K562 (cell line): ENCODE data around the gene ITPR3. TPM values are rescaled to one million over a fixed set of nuclear protein-coding genes. Genes with fewer than 3 reads are reported as not detected.

Source experiments
- ATAC-seq: fragments of 200-7000 bp; cut with Tn5 transposase; 3 replicates; pipeline ENCODE4 v1.9.1; 2020; ENCODE audit warnings: moderate library complexity
- BruUV-seq: library from RNA; stranded (reverse); fragments of 400-500 nt; replicated peaks from 2 replicates; lab custom pipeline; 2021; lab: Mats Ljungman, UMichigan
- CTCF ChIA-PET: fragments of 300-600 bp; formaldehyde crosslinking; extraction: SDS; loops from one replicate; lab custom pipeline; 2021; ENCODE audit warnings: low intra/inter-chr PET ratio; lab: Yijun Ruan, JAX
- POLR2A ChIA-PET: fragments of 300-600, 350-650 bp; sonication (Branson Sonifier 250); formaldehyde crosslinking; extraction: SDS; loops from one replicate; lab custom pipeline; 2021; ENCODE audit warnings: antibody characterized with exemption, inconsistent platforms; lab: Yijun Ruan, JAX
- DNase-seq, 4 experiments: peaks; one replicate each; pipeline versions ENCODE4 v3.0.0 to v3.0.0-alpha.2; 2011 to 2018; ENCODE audit warnings: low spot score in 3 of 4, mixed read lengths in 3 of 4; ENCODE audit errors: extremely low read depth in 1 of 4
- FAIRE-seq: peaks from 2 replicates; lab custom pipeline; 2011; peaks lifted over from hg19 to GRCh38; lab: Jason Lieb, UNC
- H2AFZ ChIP-seq: 2 replicates; pipeline ENCODE4 v1.6.0; 2011; ENCODE audit warnings: low read depth, low read length, control low read depth, inconsistent platforms
- H3K27ac ChIP-seq: fragments of 200-600 bp; 3 replicates; pipeline ENCODE4 v1.8.0; 2011; ENCODE audit warnings: low read depth, mild to moderate bottlenecking, control low read depth, inconsistent platforms, low read length, moderate library complexity, mixed read lengths; ENCODE audit errors: extremely low read depth
- H3K27me3 ChIP-seq, 2 experiments: fragments of 300-600 bp in 1 of 2; 2 replicates in 1 of 2; 3 replicates in 1 of 2; pipeline versions ENCODE4 v1.6.0 to v1.8.0; 2011; ENCODE audit warnings: inconsistent platforms in 2 of 2, low read length in 2 of 2, mild to moderate bottlenecking in 1 of 2, mixed read lengths in 1 of 2, moderate library complexity in 1 of 2; ENCODE audit not compliant: control insufficient read depth in 2 of 2, insufficient read depth in 2 of 2
- H3K36me3 ChIP-seq: fragments of 300-600 bp; 3 replicates; pipeline ENCODE4 v1.8.0; 2011; ENCODE audit warnings: mild to moderate bottlenecking, low read length, inconsistent platforms; ENCODE audit not compliant: control insufficient read depth, insufficient read depth
- H3K4me1 ChIP-seq, 2 experiments: fragments of 200-600 bp in 1 of 2; replicated peaks in 1 of 2; 2 replicates in 1 of 2; 3 replicates in 1 of 2; pipeline versions ENCODE4 v1.5.1 to v1.8.0; 2011; ENCODE audit warnings: inconsistent platforms in 2 of 2, low read length in 2 of 2, mild to moderate bottlenecking in 1 of 2, mixed read lengths in 1 of 2, moderate library complexity in 1 of 2; ENCODE audit not compliant: control insufficient read depth in 2 of 2, insufficient read depth in 2 of 2
- H3K4me2 ChIP-seq: 2 replicates; pipeline ENCODE4 v1.6.1; 2011; ENCODE audit warnings: low read length, control low read depth, inconsistent platforms, mixed read lengths; ENCODE audit not compliant: insufficient read depth
- H3K4me3 ChIP-seq: fragments of 200-600 bp; sonication (generic), shearing (Covaris generic); 2 replicates; pipeline ENCODE4 v1.5.1; 2016; ENCODE audit warnings: control low read depth, inconsistent platforms
- H3K79me2 ChIP-seq: fragments of 200-600 bp; 3 replicates; pipeline ENCODE4 v1.8.0; 2011; ENCODE audit warnings: low read length, inconsistent platforms; ENCODE audit not compliant: control insufficient read depth, insufficient read depth
- H3K9ac ChIP-seq, 2 experiments: 2 replicates each; pipeline versions ENCODE4 v1.6.0 to v1.6.1; 2011; ENCODE audit warnings: low read depth in 2 of 2, low read length in 2 of 2, control low read depth in 1 of 2, inconsistent platforms in 1 of 2, mild to moderate bottlenecking in 1 of 2, mixed read lengths in 1 of 2; ENCODE audit not compliant: insufficient read depth in 1 of 2
- H3K9me1 ChIP-seq: one replicate; pipeline ENCODE4 v1.6.0; 2011; ENCODE audit warnings: inconsistent platforms, mild to moderate bottlenecking, low read length, moderate library complexity; ENCODE audit not compliant: control insufficient read depth, insufficient read depth
- H3K9me3 ChIP-seq: replicated peaks from 2 replicates; pipeline ENCODE4 v1.5.1; 2011; ENCODE audit warnings: low read depth, low read length, inconsistent platforms; ENCODE audit not compliant: control insufficient read depth, insufficient read depth
- H4K20me1 ChIP-seq: replicated peaks from 2 replicates; pipeline ENCODE4 v1.6.1; 2011; ENCODE audit warnings: low read length, inconsistent platforms, mixed read lengths; ENCODE audit not compliant: control insufficient read depth, insufficient read depth
- KLF13 ChIP-seq: fragments of 450-650 bp; IDR thresholded peaks from 2 replicates; pipeline ENCODE4 v1.6.1; 2016; ENCODE audit warnings: missing genetic modification characterization, low read depth, mild to moderate bottlenecking, missing compliant biosample characterization, moderate library complexity, borderline replicate concordance
- PCBP1 ChIP-seq: fragments of 200-400 bp; formaldehyde crosslinking; IDR thresholded peaks from 2 replicates; pipeline ENCODE4 v1.6.1; 2018; ENCODE audit warnings: mild to moderate bottlenecking, low read depth, low read length; ENCODE audit not compliant: poor library complexity, severe bottlenecking
- THRB ChIP-seq: fragments of 450-650 bp; formaldehyde crosslinking; conservative IDR thresholded peaks from 2 replicates; pipeline ENCODE4 v1.4.0; 2022; ENCODE audit warnings: mild to moderate bottlenecking, missing genetic modification characterization
- WGBS: fragments of 100-300 bp; shearing (Covaris generic); methylation state at CpG from one replicate; pipeline ENCODE4 v1.1.6; 2016; ENCODE audit warnings: low coverage, mixed read lengths; ENCODE audit not compliant: insufficient coverage; ENCODE audit errors: missing lambda C conversion rate; 5-methylcytosine and 5-hydroxymethylcytosine counted together
- in situ Hi-C: fragments of 300-500 bp; cut with MboI; formaldehyde crosslinking; loops from 4 replicates; pipeline ENCODE4 v1.15.0; 2018; ENCODE audit warnings: inconsistent platforms, mixed read lengths
- intact Hi-C: fragments of 100-400 bp; cut with micrococcal nuclease; formaldehyde crosslinking; loops from 2 replicates; pipeline ENCODE4 v1.14.2; 2022
- polyA plus RNA-seq, 8 experiments: library from polyadenylated mRNA; depleted of rRNA in 4 of 8; stranded (reverse) in 5 of 8; unstranded in 3 of 8; fragments of >200 nt; fragmentation: Nextera tagmentation in 2 of 8; fragmentation: Illumina TruSeq in 1 of 8; extraction: Ambion mirVana in 2 of 8; extraction: Trizol in 1 of 8; gene quantifications; 2 replicates each; pipeline versions ENCODE4 v1.2.1 to v1.2.3, GENCODE V29; 2011 to 2014; ENCODE audit warnings: inconsistent platforms in 1 of 8, missing spikeins in 1 of 8
- total RNA-seq, 7 experiments: library from RNA; depleted of rRNA in 6 of 7; stranded (reverse); fragments of >200 nt in 6 of 7; fragmentation: Illumina TruSeq in 2 of 7; extraction: Trizol in 2 of 7; gene quantifications; 2 replicates each; pipeline versions ENCODE4 v1.2.1 to v1.2.3, GENCODE V29; 2011 to 2021; ENCODE audit warnings: low replicate concordance in 1 of 7

The ITPR3 gene
- total and polyA plus RNA-seq, 9 of the 15 experiments (the other 6 are each of a cell fraction or from before 2014, with no cell fraction given) = 0.39 to 35.7 (median 13.2) TPM

DNA sequence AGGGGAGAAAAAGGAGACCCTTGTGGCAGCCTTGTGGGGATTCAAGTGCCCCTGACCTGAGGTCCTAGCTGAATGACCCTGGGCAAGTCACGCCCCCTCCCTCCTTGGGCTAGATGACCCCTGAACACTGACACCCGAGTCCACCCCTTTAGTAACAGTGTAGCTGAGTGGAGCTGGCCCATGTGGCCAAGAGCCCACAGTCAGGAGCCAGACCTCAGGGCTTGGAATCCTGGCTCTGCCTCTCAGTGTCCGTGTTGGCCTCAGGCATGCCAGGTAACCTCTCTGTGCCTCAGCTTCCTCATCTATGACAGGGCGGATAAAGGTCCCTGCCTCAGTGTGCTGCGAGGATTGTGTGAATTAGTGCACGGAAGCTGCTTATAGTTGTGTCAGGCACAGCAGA lies 111.3 kb downstream of the ITPR3 start:
- in situ Hi-C loops = no loop called here
- FAIRE-seq = peak; percentile 6
- POLR2A ChIA-PET = interaction anchor here (0.9 kb wide), 1 partner anchor 482 kb away, joined by 3 read pairs; no protein-coding TSS in a partner anchor
- Histone ChIP-seq H3K9ac (peak overlapping the region in 1 of 2 experiments; percentile 40; a peak in 1 of 4 replicates), H3K79me2 (no peaks in the 10 kb centered on the region), H3K4me2 (peak overlapping the region; percentile 22), H3K4me1 (peaks cover 10 to 15% of the 10 kb centered on the region in 2 experiments; a peak in 4 of 5 replicates), H3K9me1 (no peaks in the 10 kb centered on the region), H4K20me1 (peaks cover 15% of the 10 kb centered on the region), H3K36me3 (no peaks in the 10 kb centered on the region), H3K9me3 (no peaks in the 10 kb centered on the region), H3K27me3 (peaks cover 42 to 70% of the 10 kb centered on the region in 2 experiments), H3K27ac (no peak overlapping the region), H3K4me3 (no peak overlapping the region), H2AFZ (peak overlapping the region; percentile 66)
- intact Hi-C loops = no loop called here
- no peak for TF ChIP-seq THRB
- no peak for TF ChIP-seq PCBP1
- 0 out of 2 replicates have a peak, but pooled peaks have one; percentile 30 for TF ChIP-seq KLF13 (tag)
- no peak for DNase-seq
- no peak for ATAC-seq
- BruUV-seq = no TSS peak
- WGBS = 20% methylated on average over 6 of the region's 6 CpGs
- CTCF ChIA-PET = no interaction called here
